Smooth muscle cell (in vitro differentiated cells): ENCODE data around the gene RCOR3. TPM values are rescaled to one million over a fixed set of nuclear protein-coding genes. Genes with fewer than 3 reads are reported as not detected.
"Not testable (repeated sequence)": the region's sequence is repeated elsewhere in the genome, so short reads cannot be mapped to it uniquely, and the experiment has no call there.

ENCODE experiments used
- DNase-seq: peaks from one replicate; lab custom pipeline; 2025; ENCODE audit not compliant: unreplicated experiment; lab: John Stamatoyannopoulos, UW
- H2AFZ ChIP-seq: fragments of 200-600 bp; sonication (generic); 2 replicates; pipeline ENCODE4 v1.6.0; 2016; ENCODE audit warnings: antibody characterized with exemption, low read depth, mild to moderate bottlenecking
- H3F3A ChIP-seq: fragments of 200-600 bp; sonication (generic); 2 replicates; pipeline ENCODE4 v1.6.0; 2017; ENCODE audit warnings: antibody characterized with exemption, low read depth
- H3K27ac ChIP-seq: fragments of 200-600 bp; sonication (generic); 2 replicates; pipeline ENCODE4 v1.5.1; 2016; ENCODE audit warnings: low read depth, mild to moderate bottlenecking
- H3K27me3 ChIP-seq: fragments of 200-600 bp; sonication (generic); 2 replicates; pipeline ENCODE4 v1.6.1; 2016; ENCODE audit warnings: low read depth, mild to moderate bottlenecking
- H3K36me3 ChIP-seq: fragments of 200-600 bp; sonication (generic); 2 replicates; pipeline ENCODE4 v1.5.1; 2016; ENCODE audit warnings: low read depth
- H3K4me1 ChIP-seq: fragments of 200-600 bp; sonication (generic); 2 replicates; pipeline ENCODE4 v1.5.1; 2016; ENCODE audit warnings: low read depth
- H3K4me2 ChIP-seq: fragments of 200-600 bp; sonication (generic); 2 replicates; pipeline ENCODE4 v1.6.0; 2016; ENCODE audit warnings: mild to moderate bottlenecking
- H3K4me3 ChIP-seq: fragments of 200-600 bp; sonication (generic); 2 replicates; pipeline ENCODE4 v1.5.1; 2016; ENCODE audit warnings: mild to moderate bottlenecking
- H3K79me2 ChIP-seq: fragments of 200-600 bp; sonication (generic); 2 replicates; pipeline ENCODE4 v1.6.0; 2016; ENCODE audit warnings: low read depth, mild to moderate bottlenecking
- H3K9ac ChIP-seq: fragments of 200-600 bp; sonication (generic); 2 replicates; pipeline ENCODE4 v1.6.0; 2016; ENCODE audit warnings: low read depth
- H3K9me3 ChIP-seq: fragments of 200-600 bp; sonication (generic); replicated peaks from 2 replicates; pipeline ENCODE4 v1.5.1; 2016; ENCODE audit warnings: low read depth
- H4K20me1 ChIP-seq: fragments of 200-600 bp; sonication (generic); 2 replicates; pipeline ENCODE4 v1.6.0; 2016; ENCODE audit warnings: low read depth
- whole genome bisulfite sequencing: methylation state at CpG from one replicate; pipeline ENCODE4 v1.1.7; 2016; ENCODE audit warnings: low lambda C conversion rate; 5-methylcytosine and 5-hydroxymethylcytosine counted together
- polyA plus RNA-seq: library from polyadenylated mRNA; unstranded; fragments of >200 nt; fragmentation: Nextera tagmentation; extraction: Ambion mirVana; gene quantifications from 2 replicates; pipeline ENCODE4 v1.2.1, GENCODE V29; 2016
- total RNA-seq: library from RNA; depleted of rRNA; stranded (reverse); fragments of >200 nt; gene quantifications from 2 replicates; pipeline ENCODE4 v1.2.3, GENCODE V29; 2014
- TF ChIP-seq, protein P1 (sequence below): fragments of 200-600 bp; sonication (generic); IDR thresholded peaks from 2 replicates; pipeline ENCODE4 v1.5.1; 2017; ENCODE audit warnings: borderline replicate concordance, mild to moderate bottlenecking, antibody characterized with exemption; ENCODE audit not compliant: insufficient read depth, poor library complexity, severe bottlenecking

RCOR3 gene
- total and polyA plus RNA-seq, 2 experiments from 2014 or later = 22.5 to 27.7 TPM

GRCh38 chr1:211345719-211346118 is 86.6 kb downstream of the RCOR3 start:
- WGBS = 45% methylated on average over 2 of the region's 2 CpGs
- peaks cover 59% of the 10 kb centered on the region for H3K79me2 ChIP-seq
- H2AFZ ChIP-seq = no peak overlapping the region
- TF ChIP-seq, protein P1, sequence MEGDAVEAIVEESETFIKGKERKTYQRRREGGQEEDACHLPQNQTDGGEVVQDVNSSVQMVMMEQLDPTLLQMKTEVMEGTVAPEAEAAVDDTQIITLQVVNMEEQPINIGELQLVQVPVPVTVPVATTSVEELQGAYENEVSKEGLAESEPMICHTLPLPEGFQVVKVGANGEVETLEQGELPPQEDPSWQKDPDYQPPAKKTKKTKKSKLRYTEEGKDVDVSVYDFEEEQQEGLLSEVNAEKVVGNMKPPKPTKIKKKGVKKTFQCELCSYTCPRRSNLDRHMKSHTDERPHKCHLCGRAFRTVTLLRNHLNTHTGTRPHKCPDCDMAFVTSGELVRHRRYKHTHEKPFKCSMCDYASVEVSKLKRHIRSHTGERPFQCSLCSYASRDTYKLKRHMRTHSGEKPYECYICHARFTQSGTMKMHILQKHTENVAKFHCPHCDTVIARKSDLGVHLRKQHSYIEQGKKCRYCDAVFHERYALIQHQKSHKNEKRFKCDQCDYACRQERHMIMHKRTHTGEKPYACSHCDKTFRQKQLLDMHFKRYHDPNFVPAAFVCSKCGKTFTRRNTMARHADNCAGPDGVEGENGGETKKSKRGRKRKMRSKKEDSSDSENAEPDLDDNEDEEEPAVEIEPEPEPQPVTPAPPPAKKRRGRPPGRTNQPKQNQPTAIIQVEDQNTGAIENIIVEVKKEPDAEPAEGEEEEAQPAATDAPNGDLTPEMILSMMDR = no peak
- H4K20me1 ChIP-seq = peaks cover 59% of the 10 kb centered on the region
- no peaks in the 10 kb centered on the region for H3K9me3 ChIP-seq
- H3K4me2 ChIP-seq = no peak overlapping the region
- no peak overlapping the region for H3K27ac ChIP-seq
- peaks cover 9% of the 10 kb centered on the region for H3K4me1 ChIP-seq
- H3K36me3 ChIP-seq = no peaks in the 10 kb centered on the region
- no peaks in the 10 kb centered on the region for H3K27me3 ChIP-seq
- DNase-seq = no peak
- H3K4me3 ChIP-seq = no peak overlapping the region
- no peaks in the 10 kb centered on the region for H3F3A ChIP-seq
- no peak overlapping the region for H3K9ac ChIP-seq

DNA sequence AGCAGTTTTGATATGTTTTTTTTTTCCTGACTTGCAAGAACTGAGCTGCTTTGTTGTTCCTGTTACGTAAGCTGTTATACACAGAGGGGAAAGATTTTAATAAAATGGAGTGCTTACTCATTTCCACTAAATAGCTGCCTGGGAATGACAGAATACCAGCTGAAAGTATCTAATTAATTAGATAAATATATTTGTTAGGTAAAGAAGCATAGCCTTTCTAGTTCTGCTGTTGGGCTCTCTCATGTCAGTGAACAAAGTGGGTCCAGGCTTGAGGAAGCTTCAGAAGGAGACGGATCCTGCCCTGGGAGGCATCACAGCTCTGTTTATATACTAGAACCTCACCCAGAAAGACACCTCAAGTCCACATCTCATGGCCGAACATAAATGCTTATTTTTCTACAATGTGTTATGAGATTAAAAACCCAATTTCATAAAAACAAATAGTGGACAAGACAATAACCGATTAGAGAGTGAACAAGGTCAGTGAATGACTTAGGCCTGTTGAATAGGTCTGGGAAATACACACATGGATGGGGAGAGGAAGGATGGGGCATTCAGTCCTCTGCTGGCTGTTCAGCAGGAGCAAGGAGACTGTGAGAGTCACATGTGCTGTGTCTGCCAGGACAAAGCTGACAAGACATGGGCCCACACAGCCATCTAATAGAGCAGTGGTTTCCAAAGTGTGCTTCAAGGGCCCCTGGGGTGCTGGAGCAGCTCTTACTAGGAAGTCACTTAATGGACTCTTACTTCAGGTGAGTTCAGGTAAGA is 88.1 kb downstream of the RCOR3 start:
- Histone ChIP-seq H2AFZ (no peak overlapping the region), H3K79me2 (peaks cover 57% of the 10 kb centered on the region), H3K4me1 (peaks cover 9% of the 10 kb centered on the region), H3K36me3 (no peaks in the 10 kb centered on the region), H3K4me3 (no peak overlapping the region), H3K9me3 (no peaks in the 10 kb centered on the region), H4K20me1 (peaks cover 47% of the 10 kb centered on the region), H3K4me2 (no peak overlapping the region), H3K27me3 (no peaks in the 10 kb centered on the region), H3K27ac (no peak overlapping the region), H3K9ac (no peak overlapping the region), H3F3A (no peaks in the 10 kb centered on the region)
- TF ChIP-seq, protein P1 = no peak
- 90% methylated on average over 4 of the region's 4 CpGs for WGBS
- no peak for DNase-seq

- no peaks in the 10 kb centered on the region for H3K9me3 ChIP-seq
- no peak overlapping the region for H2AFZ ChIP-seq
- no peaks in the 10 kb centered on the region for H3K36me3 ChIP-seq
- H3K79me2 ChIP-seq = peaks cover 59% of the 10 kb centered on the region
- no peak overlapping the region for H3K27ac ChIP-seq
- no peak for DNase-seq
- TF ChIP-seq, protein P1 = no peak
- H3K4me2 ChIP-seq = no peak overlapping the region
- no peak overlapping the region for H3K9ac ChIP-seq
- H3K4me3 ChIP-seq = no peak overlapping the region
- H4K20me1 ChIP-seq = peaks cover 57% of the 10 kb centered on the region
- H3K27me3 ChIP-seq = no peaks in the 10 kb centered on the region
- no peaks in the 10 kb centered on the region for H3F3A ChIP-seq
- peaks cover 9% of the 10 kb centered on the region for H3K4me1 ChIP-seq
Observed at GRCh38 chr1:211348547-211348946, 89.4 kb downstream of the RCOR3 start.

- no peak for DNase-seq
- peaks cover 48% of the 10 kb centered on the region for H4K20me1 ChIP-seq
- no peaks in the 10 kb centered on the region for H3K27me3 ChIP-seq
- 81% methylated on average over 2 of the region's 2 CpGs for WGBS
- no peaks in the 10 kb centered on the region for H3F3A ChIP-seq
- H3K9me3 ChIP-seq = no peaks in the 10 kb centered on the region
- H3K4me3 ChIP-seq = no peak overlapping the region
- TF ChIP-seq, protein P1 = no peak
- H3K4me2 ChIP-seq = no peak overlapping the region
- no peak overlapping the region for H3K27ac ChIP-seq
- H3K9ac ChIP-seq = no peak overlapping the region
- H2AFZ ChIP-seq = no peak overlapping the region
- peaks cover 64% of the 10 kb centered on the region for H3K79me2 ChIP-seq
- H3K4me1 ChIP-seq = peaks cover 9% of the 10 kb centered on the region
- no peaks in the 10 kb centered on the region for H3K36me3 ChIP-seq
Observed at GRCh38 chr1:211349741-211350140, 90.6 kb downstream of the RCOR3 start.

DNA sequence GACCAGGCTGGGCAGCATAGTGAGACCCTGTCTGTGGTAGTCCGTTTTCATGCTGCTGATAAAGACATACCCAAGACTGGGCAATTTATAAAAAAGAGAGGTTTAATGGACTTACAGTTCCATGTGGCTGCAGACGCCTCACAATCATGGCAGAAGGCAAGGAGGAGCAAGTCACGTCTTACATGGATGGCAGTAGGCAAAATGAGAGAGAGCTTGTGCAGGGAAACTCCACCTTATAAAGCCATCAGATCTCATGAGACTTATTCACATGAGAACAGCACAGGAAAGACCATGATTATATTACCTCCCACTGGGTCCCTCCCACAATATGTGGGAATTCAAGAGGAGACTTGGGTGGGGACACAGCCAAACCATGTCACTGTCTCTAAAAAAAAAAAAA is 92.9 kb downstream of the RCOR3 start:
- 97% methylated on average over 3 of the region's 3 CpGs for WGBS
- not testable (repeated sequence) for H3K9ac ChIP-seq, H3K36me3 ChIP-seq, H3K4me2 ChIP-seq, H3K27ac ChIP-seq, H3K9me3 ChIP-seq, H3K4me1 ChIP-seq, H2AFZ ChIP-seq, DNase-seq, H3F3A ChIP-seq, H3K27me3 ChIP-seq, H3K4me3 ChIP-seq
- H4K20me1 ChIP-seq = peaks cover 45% of the 10 kb centered on the region
- H3K79me2 ChIP-seq = peaks cover 51% of the 10 kb centered on the region
